Kidney epithelial cell (primary cell): ENCODE data around the gene SVOPL. TPM values are rescaled to one million over a fixed set of nuclear protein-coding genes. Genes with fewer than 3 reads are reported as not detected.

Experiments
- DNase-seq: peaks from one replicate; pipeline ENCODE4 v3.0.0-alpha.2; 2010; ENCODE audit warnings: low read depth
- H3K27me3 ChIP-seq: 2 replicates; pipeline ENCODE4 v1.6.0; 2011; ENCODE audit warnings: low read length; ENCODE audit not compliant: control insufficient read depth, insufficient read depth
- H3K36me3 ChIP-seq: 2 replicates; pipeline ENCODE4 v1.5.1; 2011; ENCODE audit warnings: low read length; ENCODE audit not compliant: control insufficient read depth, insufficient read depth
- H3K4me3 ChIP-seq: 2 replicates; pipeline ENCODE4 v1.5.1; 2011; ENCODE audit warnings: low read depth, mild to moderate bottlenecking, control low read depth, low read length
- CTCF ChIP-seq: IDR thresholded peaks from 2 replicates; pipeline ENCODE4 v1.5.1; 2011; ENCODE audit warnings: mild to moderate bottlenecking, moderate library complexity, low read length, control low read depth, inconsistent platforms; ENCODE audit not compliant: insufficient read depth, poor library complexity, severe bottlenecking
- total RNA-seq: library from RNA; depleted of rRNA; stranded (reverse); fragments of >200 nt; gene quantifications from 2 replicates; pipeline ENCODE4 v1.2.3, GENCODE V29; 2015

SVOPL gene
- total RNA-seq, 1 donor from 2014 or later, result not detected

GRCh38 chr7:138606236-138606635 lies 94.9 kb downstream of the SVOPL start:
- DNase-seq, result no peak
- TF ChIP-seq CTCF, result no peak
- H3K4me3 ChIP-seq, result no peak overlapping the region
- no peaks in the 10 kb centered on the region for H3K36me3 ChIP-seq
- H3K27me3 ChIP-seq, result no peaks in the 10 kb centered on the region

DNA sequence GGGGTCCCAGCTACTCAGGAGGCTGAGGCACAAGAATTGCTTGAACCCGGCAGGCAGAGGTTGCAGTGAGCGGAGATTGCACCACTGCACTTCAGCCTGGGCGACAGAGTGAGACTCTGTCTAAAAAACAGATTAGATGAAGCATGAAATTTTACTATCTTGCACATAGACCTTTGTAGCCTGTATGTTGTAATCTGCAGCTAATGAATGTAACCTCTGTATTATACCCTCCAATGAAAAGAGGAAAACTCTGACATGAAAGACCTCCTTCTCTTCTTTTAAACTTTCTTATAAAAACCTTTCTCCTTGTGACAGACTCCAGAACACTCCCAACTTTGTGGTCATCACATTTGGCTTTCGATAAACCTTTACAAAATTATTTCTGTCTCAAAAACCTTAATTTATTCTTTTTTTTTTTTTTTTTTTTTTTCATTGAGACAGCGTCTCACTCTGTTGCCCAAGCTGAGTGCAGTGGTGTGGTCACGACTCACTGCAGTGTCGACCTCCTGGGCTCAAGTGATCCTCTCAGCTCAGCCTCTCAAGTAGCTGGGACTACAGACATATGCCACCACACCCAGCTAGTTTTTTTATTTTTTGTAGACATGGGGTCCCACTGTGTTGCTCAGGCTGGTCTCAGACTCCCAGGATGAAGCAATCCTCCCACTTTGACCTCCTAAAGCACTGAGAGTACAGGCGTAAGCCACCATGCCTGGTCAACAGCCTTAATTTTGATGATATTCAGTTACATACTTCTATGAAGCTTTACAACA lies 97.4 kb downstream of the SVOPL start:
- Histone ChIP-seq H3K27me3 (no peaks in the 10 kb centered on the region), H3K4me3 (no peak overlapping the region), H3K36me3 (no peaks in the 10 kb centered on the region)
- DNase-seq, result peak; percentile 21
- TF ChIP-seq CTCF, result no peak

DNA sequence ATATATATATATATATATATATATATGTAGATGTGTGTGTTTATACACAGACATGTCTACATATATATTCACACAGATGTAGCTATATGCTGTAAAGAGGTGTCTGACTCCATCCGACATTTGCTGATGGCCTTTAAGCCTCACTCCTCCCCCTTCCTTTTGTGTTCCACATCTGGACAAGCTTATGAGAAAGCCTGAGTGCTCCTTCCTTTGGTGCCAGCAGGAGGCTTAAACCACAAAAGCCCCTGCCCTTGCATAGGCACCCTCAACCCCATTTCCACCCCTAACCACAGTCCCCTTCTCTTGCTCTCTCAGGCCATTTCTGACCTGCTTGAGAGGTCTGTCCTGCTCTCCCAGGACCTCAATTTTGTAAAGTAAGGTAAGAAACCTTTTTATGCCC lies 98.7 kb downstream of the SVOPL start:
- H3K36me3 ChIP-seq, result no peaks in the 10 kb centered on the region

DNA sequence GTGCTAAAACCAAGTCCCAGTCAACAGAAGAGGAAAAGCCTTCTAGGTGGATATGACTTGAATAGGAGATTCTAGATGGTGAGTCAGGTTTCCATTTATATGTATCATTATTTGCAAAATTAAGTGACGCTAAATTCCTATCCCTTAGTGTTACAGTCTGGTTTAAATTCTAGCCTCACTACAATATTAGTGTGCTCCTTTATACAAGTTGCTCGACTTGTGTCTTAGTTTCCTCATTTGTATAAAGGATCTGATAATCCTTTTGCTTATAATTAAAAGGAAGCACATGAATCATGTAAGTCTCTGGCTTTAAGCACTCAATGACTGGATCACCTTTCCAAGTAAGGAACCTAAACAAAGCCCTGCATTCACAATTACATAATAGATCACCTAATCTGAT lies 105.7 kb downstream of the SVOPL start:
- DNase-seq, result no peak

More for the DNA sequence above, 98.7 kb downstream of the SVOPL start:
- H3K4me3 ChIP-seq, result no peak overlapping the region
- TF ChIP-seq CTCF, result no peak
- no peaks in the 10 kb centered on the region for H3K27me3 ChIP-seq
- no peak for DNase-seq

GRCh38 chr7:138590154-138590553 lies 111.0 kb downstream of the SVOPL start:
- no peak for DNase-seq
- Histone ChIP-seq H3K27me3 (no peaks in the 10 kb centered on the region), H3K4me3 (no peak overlapping the region), H3K36me3 (no peaks in the 10 kb centered on the region)
- TF ChIP-seq CTCF, result no peak

More for the DNA sequence above, 105.7 kb downstream of the SVOPL start:
- no peak overlapping the region for H3K4me3 ChIP-seq
- no peaks in the 10 kb centered on the region for H3K27me3 ChIP-seq
- TF ChIP-seq CTCF, result no peak
- no peaks in the 10 kb centered on the region for H3K36me3 ChIP-seq

DNA sequence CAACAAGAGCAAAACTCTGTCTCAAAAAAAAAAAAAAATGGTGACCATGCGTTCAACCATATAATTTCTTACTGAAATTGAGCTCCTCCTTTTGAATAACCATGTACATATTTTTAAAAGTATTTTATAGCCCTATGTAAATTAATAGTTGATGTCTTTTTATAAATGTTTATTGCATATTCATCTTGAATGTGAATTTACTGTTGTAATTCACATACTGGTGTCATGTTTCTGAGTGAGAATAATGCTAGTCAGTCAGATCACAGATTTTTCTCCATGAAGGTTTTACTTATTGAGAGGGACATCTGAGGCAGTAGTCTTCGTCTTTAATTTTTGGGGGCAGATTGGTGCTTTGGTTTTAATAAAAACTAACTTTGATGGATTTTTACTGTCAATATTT lies 112.2 kb downstream of the SVOPL start:
- H3K36me3 ChIP-seq, result no peaks in the 10 kb centered on the region
- H3K4me3 ChIP-seq, result no peak overlapping the region
- no peak for TF ChIP-seq CTCF
- DNase-seq, result no peak
- no peaks in the 10 kb centered on the region for H3K27me3 ChIP-seq
